ENCODE results near the gene TARP.

The TARP gene

DNA sequence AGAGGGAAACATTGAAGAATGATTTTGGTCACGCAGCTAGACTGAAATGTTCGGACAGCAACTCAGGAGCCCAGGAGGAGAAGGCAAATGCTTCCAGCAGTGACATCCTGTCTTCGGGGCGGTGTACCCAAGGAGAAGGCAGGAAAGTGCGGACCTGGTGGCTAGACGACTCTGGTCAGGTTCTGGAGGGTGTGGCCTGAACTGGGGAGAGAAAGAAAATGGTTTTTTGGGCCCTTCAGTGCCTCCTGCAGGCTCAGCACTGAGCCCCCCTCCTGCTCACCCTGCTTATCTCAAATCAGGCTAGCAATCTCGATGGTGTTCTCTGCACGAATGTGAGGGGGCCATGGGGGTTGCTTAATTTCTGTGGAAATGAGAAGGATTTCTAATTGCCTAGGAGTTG is 26.7 kb upstream of the TARP start:
- no peaks in the 10 kb centered on the region for H3K27me3 ChIP-seq (ENCODE audit: insufficient read depth, insufficient read length)
- H3K36me3 ChIP-seq (ENCODE audit: insufficient read depth, insufficient read length, low read length), result no peaks in the 10 kb centered on the region
- no peak for DNase-seq (ENCODE audit: low read depth, low spot score)
- no peaks in the 10 kb centered on the region for H3K4me1 ChIP-seq (ENCODE audit: insufficient read depth, insufficient read length)
- no peak overlapping the region for H3K9ac ChIP-seq (ENCODE audit: insufficient read length, low read depth)
- H3K4me3 ChIP-seq (ENCODE audit: insufficient read length, low read depth), result no peak overlapping the region
- H3K9me3 ChIP-seq (ENCODE audit: insufficient read depth, low read length), result no peaks in the 10 kb centered on the region
- TF ChIP-seq ZNF274 (IDR thresholded peaks at IDR 0.05; ENCODE audit: low read depth, low read length), result no peak
- TF ChIP-seq YY1 (IDR thresholded peaks at IDR 0.05; ENCODE audit: insufficient read depth, insufficient read length), result no peak
- TF ChIP-seq SUZ12 (IDR thresholded peaks at IDR 0.05; ENCODE audit: extremely low read depth, insufficient read depth, insufficient read length), result no peak

DNA sequence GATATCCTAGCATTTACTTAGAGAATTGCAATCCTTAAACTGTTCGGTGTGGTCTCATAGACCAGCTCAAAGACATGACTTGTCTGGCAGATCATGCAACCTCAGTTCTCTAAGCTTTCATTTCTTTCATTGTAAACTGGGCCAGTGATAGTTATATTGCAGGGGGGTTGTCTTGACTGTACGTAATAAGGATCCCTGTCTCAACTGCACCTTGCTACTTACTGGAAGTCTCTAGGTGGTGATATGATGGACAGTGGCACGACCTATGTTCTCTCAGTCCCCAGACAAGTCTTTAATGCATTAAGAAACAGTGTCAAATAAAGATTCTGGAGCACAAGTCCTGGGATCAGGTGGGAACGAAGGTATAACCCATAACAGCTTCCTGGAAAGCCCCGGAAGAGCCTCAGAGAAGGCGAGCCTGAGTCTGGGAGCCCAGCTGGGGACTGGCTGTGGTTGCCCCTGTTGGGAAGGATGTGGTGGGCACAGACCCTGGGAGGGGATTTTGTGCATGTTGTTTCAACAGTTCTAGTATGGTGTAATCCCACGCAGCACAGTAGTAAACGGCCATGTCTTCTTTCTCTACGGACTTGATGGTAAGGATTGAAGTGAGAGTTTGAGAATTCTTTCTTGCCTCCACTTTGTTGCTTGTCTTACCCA is 26.0 kb upstream of the TARP start:
- no peak for TF ChIP-seq SUZ12 (IDR thresholded peaks at IDR 0.05; ENCODE audit: extremely low read depth, insufficient read depth, insufficient read length)
- TF ChIP-seq ZNF274 (IDR thresholded peaks at IDR 0.05; ENCODE audit: low read depth, low read length), result no peak
- no peak for TF ChIP-seq YY1 (IDR thresholded peaks at IDR 0.05; ENCODE audit: insufficient read depth, insufficient read length)

DNA sequence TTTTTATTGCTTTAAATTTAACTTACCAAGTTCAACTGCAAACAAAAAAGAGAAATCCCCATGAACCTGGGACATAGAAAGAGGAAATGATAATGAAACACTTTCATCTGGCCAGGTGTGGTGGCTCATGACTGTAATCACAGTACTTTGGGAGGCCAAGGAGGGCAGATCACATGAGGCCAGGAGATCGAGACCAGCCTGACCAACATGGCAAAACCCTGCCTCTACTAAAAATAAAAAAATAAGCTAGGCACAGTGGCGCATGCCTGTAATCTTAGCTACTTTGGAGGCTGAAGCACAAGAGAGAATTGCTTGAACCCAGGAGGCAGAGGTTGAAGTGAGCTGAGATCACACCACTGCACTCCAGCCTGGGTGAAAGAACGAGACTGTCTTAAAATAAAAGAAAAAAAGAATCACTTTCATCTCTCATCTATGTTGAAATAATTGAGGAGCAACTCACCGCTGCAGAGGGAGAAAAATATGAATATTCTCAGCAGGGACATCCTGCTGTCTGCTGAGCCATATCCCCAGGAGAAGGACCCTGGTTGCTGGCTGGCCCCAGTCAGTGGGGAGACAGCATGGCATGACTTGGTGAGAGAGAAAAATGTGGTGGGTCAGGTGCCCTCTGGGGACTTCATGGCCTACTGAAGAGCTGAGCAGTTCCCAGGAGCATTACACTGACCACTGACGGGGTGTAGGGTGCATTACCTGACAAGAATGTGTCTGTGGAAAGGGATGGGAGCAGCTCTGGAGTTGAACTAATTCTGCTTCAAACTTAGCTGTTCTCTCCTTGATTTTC is 22.8 kb upstream of the TARP start:
- no peaks in the 10 kb centered on the region for H3K9me3 ChIP-seq (ENCODE audit: insufficient read depth, low read length)
- H3K4me3 ChIP-seq (ENCODE audit: insufficient read length, low read depth), result no peak overlapping the region
- no peaks in the 10 kb centered on the region for H3K36me3 ChIP-seq (ENCODE audit: insufficient read depth, insufficient read length, low read length)
- TF ChIP-seq ZNF274 (IDR thresholded peaks at IDR 0.05; ENCODE audit: low read depth, low read length) (no peak), YY1 (IDR thresholded peaks at IDR 0.05; ENCODE audit: insufficient read depth, insufficient read length) (no peak), SUZ12 (IDR thresholded peaks at IDR 0.05; ENCODE audit: extremely low read depth, insufficient read depth, insufficient read length) (no peak)
- no peaks in the 10 kb centered on the region for H3K4me1 ChIP-seq (ENCODE audit: insufficient read depth, insufficient read length)
- DNase-seq (ENCODE audit: low read depth, low spot score), result no peak
- no peak overlapping the region for H3K9ac ChIP-seq (ENCODE audit: insufficient read length, low read depth)
- no peaks in the 10 kb centered on the region for H3K27me3 ChIP-seq (ENCODE audit: insufficient read depth, insufficient read length)

More for the DNA sequence above, 26.0 kb upstream of the TARP start:
- no peak overlapping the region for H3K9ac ChIP-seq (ENCODE audit: insufficient read length, low read depth)
- no peak for DNase-seq (ENCODE audit: low read depth, low spot score)
- no peak overlapping the region for H3K4me3 ChIP-seq (ENCODE audit: insufficient read length, low read depth)
- H3K36me3 ChIP-seq (ENCODE audit: insufficient read depth, insufficient read length, low read length), result no peaks in the 10 kb centered on the region
- H3K27me3 ChIP-seq (ENCODE audit: insufficient read depth, insufficient read length), result no peaks in the 10 kb centered on the region
- no peaks in the 10 kb centered on the region for H3K4me1 ChIP-seq (ENCODE audit: insufficient read depth, insufficient read length)
- no peaks in the 10 kb centered on the region for H3K9me3 ChIP-seq (ENCODE audit: insufficient read depth, low read length)

DNA sequence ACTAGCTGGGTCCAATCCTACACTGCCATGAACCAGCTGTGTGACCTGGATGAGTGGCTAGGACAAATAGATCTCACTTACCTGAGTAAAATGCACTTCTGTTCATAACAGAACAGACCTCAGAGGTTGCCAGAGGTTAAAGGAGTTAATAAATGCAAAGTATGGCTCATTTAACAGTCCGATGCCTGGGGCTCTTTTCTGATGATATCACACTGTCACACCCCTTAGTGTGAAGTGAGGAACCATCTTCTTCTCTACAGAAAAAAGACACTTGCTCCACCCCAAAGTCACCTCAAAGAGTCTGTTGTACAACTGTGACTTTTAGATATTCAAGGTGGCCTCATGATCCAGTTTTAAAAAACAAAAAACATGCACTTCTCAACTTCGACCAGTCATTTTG is 21.5 kb upstream of the TARP start:
- no peak overlapping the region for H3K4me3 ChIP-seq (ENCODE audit: insufficient read length, low read depth)
- no peaks in the 10 kb centered on the region for H3K36me3 ChIP-seq (ENCODE audit: insufficient read depth, insufficient read length, low read length)
- DNase-seq (ENCODE audit: low read depth, low spot score), result no peak
- no peaks in the 10 kb centered on the region for H3K9me3 ChIP-seq (ENCODE audit: insufficient read depth, low read length)
- H3K4me1 ChIP-seq (ENCODE audit: insufficient read depth, insufficient read length), result no peaks in the 10 kb centered on the region
- H3K9ac ChIP-seq (ENCODE audit: insufficient read length, low read depth), result no peak overlapping the region
- TF ChIP-seq ZNF274 (IDR thresholded peaks at IDR 0.05; ENCODE audit: low read depth, low read length) (no peak), YY1 (IDR thresholded peaks at IDR 0.05; ENCODE audit: insufficient read depth, insufficient read length) (no peak), SUZ12 (IDR thresholded peaks at IDR 0.05; ENCODE audit: extremely low read depth, insufficient read depth, insufficient read length) (no peak)
- no peaks in the 10 kb centered on the region for H3K27me3 ChIP-seq (ENCODE audit: insufficient read depth, insufficient read length)

DNA sequence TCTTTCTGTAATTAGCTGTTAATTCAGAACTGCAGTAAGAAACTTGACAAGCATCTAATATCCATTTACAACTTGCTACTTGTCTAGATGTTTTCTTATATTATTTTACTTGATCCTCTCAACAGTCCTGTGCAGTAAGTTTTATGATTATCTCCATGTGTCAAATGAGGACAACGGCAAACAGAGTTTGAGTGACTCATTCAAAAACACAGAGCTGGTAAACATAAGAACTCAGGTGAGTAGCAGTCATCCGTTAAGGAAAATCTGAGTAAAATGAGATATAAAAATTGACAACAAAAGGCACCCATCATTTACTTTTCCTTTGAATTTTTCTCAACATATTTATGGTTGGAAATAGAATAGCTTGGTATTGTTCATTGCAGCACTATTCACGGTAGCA is 19.0 kb upstream of the TARP start:
- no peaks in the 10 kb centered on the region for H3K36me3 ChIP-seq (ENCODE audit: insufficient read depth, insufficient read length, low read length)
- no peak overlapping the region for H3K9ac ChIP-seq (ENCODE audit: insufficient read length, low read depth)
- no peak for DNase-seq (ENCODE audit: low read depth, low spot score)
- no peak overlapping the region for H3K4me3 ChIP-seq (ENCODE audit: insufficient read length, low read depth)
- H3K27me3 ChIP-seq (ENCODE audit: insufficient read depth, insufficient read length), result no peaks in the 10 kb centered on the region
- no peaks in the 10 kb centered on the region for H3K4me1 ChIP-seq (ENCODE audit: insufficient read depth, insufficient read length)
- no peak for TF ChIP-seq YY1 (IDR thresholded peaks at IDR 0.05; ENCODE audit: insufficient read depth, insufficient read length)
- TF ChIP-seq SUZ12 (IDR thresholded peaks at IDR 0.05; ENCODE audit: extremely low read depth, insufficient read depth, insufficient read length), result no peak
- TF ChIP-seq ZNF274 (IDR thresholded peaks at IDR 0.05; ENCODE audit: low read depth, low read length), result no peak
- H3K9me3 ChIP-seq (ENCODE audit: insufficient read depth, low read length), result no peaks in the 10 kb centered on the region

DNA sequence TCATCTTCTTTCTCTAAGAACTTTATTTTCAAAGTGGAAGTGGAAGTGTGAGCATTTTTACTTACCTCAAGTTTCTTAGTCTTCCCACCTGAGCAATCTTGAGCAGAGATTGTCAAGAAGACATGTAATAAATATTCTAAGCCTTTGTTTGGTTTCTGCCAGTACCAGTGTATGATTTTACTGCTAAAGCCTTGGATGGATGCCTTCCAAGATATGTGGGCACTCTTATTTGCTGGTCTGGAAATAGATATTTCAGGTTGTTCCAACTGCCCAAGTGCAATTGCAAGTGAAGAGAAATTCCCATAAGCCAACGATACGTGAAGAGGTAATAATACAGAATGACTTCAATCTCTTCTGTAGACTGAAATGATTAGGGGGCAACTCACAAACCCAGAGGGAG is 18.2 kb upstream of the TARP start:
- Histone ChIP-seq H3K9ac (ENCODE audit: insufficient read length, low read depth) (no peak overlapping the region), H3K4me3 (ENCODE audit: insufficient read length, low read depth) (no peak overlapping the region), H3K27me3 (ENCODE audit: insufficient read depth, insufficient read length) (no peaks in the 10 kb centered on the region), H3K4me1 (ENCODE audit: insufficient read depth, insufficient read length) (no peaks in the 10 kb centered on the region), H3K9me3 (ENCODE audit: insufficient read depth, low read length) (no peaks in the 10 kb centered on the region), H3K36me3 (ENCODE audit: insufficient read depth, insufficient read length, low read length) (no peaks in the 10 kb centered on the region)
- no peak for TF ChIP-seq YY1 (IDR thresholded peaks at IDR 0.05; ENCODE audit: insufficient read depth, insufficient read length)
- no peak for TF ChIP-seq SUZ12 (IDR thresholded peaks at IDR 0.05; ENCODE audit: extremely low read depth, insufficient read depth, insufficient read length)
- no peak for TF ChIP-seq ZNF274 (IDR thresholded peaks at IDR 0.05; ENCODE audit: low read depth, low read length)
- no peak for DNase-seq (ENCODE audit: low read depth, low spot score)

DNA sequence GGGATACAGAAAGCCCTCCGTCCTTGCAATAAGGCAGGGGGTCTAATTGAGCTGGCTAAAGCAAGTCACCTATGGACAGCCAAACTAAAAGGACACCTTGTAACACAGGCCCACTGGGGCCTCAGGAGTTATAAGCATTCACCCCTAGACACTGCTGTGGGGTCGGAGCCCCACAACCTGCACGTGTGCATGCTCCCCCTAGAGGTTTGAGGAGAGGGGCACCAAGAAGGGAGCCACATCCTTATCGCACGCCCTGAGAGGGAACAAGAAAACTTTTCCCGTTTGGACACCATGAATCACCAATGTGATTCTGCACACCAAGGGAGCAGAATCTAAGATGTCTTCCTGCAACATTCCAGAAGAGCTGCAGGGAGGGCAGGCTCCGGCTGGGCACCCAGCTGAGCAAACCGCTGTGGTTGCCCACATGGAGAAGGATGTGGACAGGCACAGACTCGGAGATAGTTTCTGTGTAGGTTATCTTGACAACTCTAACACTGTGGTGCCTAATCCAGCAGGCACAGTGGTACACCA is 17.7 kb upstream of the TARP start:
- Histone ChIP-seq H3K9ac (ENCODE audit: insufficient read length, low read depth) (no peak overlapping the region), H3K9me3 (ENCODE audit: insufficient read depth, low read length) (no peaks in the 10 kb centered on the region), H3K27me3 (ENCODE audit: insufficient read depth, insufficient read length) (no peaks in the 10 kb centered on the region), H3K4me3 (ENCODE audit: insufficient read length, low read depth) (no peak overlapping the region), H3K36me3 (ENCODE audit: insufficient read depth, insufficient read length, low read length) (no peaks in the 10 kb centered on the region), H3K4me1 (ENCODE audit: insufficient read depth, insufficient read length) (no peaks in the 10 kb centered on the region)
- no peak for DNase-seq (ENCODE audit: low read depth, low spot score)
- TF ChIP-seq ZNF274 (IDR thresholded peaks at IDR 0.05; ENCODE audit: low read depth, low read length) (no peak), SUZ12 (IDR thresholded peaks at IDR 0.05; ENCODE audit: extremely low read depth, insufficient read depth, insufficient read length) (no peak), YY1 (IDR thresholded peaks at IDR 0.05; ENCODE audit: insufficient read depth, insufficient read length) (no peak)

All from NT2/D1 (cell line).